ENCODE measurements around the gene SPRED3.

- no peak for TF ChIP-seq REST (IDR thresholded peaks at IDR 0.05; ENCODE audit: insufficient read depth in 1 of 2, low read depth in 2 of 2, low read length in 2 of 2)
- no peak for TF ChIP-seq TAF1 (IDR thresholded peaks at IDR 0.05; ENCODE audit: borderline replicate concordance, insufficient read depth, low read length)
- no peak for TF ChIP-seq POLR2AphosphoS5 (IDR thresholded peaks at IDR 0.05; ENCODE audit: low read depth, low read length)
- no peak for TF ChIP-seq SIN3A (IDR thresholded peaks at IDR 0.05; ENCODE audit: borderline replicate concordance, insufficient read depth, low read length)
Measured at GRCh38 chr19:38375098-38375493, 13.4 kb upstream of the SPRED3 start.
